ENCODE results near the gene DIP2B.

DNA sequence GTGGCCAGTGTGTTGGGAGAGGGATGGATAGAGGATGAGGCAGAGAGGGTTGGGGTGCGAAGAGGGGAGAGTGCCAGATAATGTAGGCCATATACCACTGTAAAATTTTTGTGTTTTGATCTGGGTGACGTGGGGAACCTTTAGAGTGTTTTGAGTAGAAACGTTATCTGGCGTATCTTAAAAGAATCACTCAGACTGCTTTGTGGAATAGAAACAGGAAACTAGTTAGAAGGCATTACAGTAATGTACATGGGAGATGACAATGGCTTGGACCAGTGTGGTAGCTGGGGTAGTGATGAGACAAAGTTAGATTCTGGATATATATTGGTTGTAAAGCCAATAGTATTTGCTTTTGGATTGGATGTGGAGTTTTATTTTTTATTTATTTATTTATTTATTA is 279.7 kb downstream of the DIP2B start:
- TF ChIP-seq, protein P1, sequence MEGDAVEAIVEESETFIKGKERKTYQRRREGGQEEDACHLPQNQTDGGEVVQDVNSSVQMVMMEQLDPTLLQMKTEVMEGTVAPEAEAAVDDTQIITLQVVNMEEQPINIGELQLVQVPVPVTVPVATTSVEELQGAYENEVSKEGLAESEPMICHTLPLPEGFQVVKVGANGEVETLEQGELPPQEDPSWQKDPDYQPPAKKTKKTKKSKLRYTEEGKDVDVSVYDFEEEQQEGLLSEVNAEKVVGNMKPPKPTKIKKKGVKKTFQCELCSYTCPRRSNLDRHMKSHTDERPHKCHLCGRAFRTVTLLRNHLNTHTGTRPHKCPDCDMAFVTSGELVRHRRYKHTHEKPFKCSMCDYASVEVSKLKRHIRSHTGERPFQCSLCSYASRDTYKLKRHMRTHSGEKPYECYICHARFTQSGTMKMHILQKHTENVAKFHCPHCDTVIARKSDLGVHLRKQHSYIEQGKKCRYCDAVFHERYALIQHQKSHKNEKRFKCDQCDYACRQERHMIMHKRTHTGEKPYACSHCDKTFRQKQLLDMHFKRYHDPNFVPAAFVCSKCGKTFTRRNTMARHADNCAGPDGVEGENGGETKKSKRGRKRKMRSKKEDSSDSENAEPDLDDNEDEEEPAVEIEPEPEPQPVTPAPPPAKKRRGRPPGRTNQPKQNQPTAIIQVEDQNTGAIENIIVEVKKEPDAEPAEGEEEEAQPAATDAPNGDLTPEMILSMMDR (IDR thresholded peaks at IDR 0.05), result no peak
- no peak for TF ChIP-seq POLR2A (IDR thresholded peaks at IDR 0.05)
- TF ChIP-seq POLR2AphosphoS5 (IDR thresholded peaks at IDR 0.05), result no peak

Data from upper lobe of left lung (tissue), 4 donors.